ENCODE data around the gene ZNF516.

Gene ZNF516

GRCh38 chr18:76455003-76455676 is 39.9 kb downstream of the ZNF516 start:
- no peak for DNase-seq (ENCODE audit: low read depth, low spot score)

- no peak for DNase-seq (ENCODE audit: low read depth, low spot score)
Measured at GRCh38 chr18:76454418-76454817, 40.6 kb downstream of the ZNF516 start.

DNA sequence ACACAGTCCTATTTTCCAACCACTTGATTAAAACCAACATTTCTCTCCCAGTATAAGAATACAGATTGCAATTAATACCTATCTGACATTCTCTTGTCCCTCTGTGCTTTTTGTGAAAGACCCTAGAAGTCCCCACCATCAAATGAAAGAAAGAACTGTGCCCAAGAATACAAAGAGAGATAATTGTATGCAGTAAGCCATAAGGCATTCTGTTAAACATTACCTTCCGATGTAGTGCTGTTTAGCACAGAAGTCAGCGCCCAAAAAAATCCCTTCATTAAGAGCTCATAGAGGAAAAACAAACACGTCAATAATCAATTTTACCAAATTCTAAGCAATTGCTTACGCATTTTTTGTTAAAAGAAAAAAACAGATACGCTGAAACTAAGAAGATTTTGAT is 41.1 kb downstream of the ZNF516 start:
- DNase-seq (ENCODE audit: low read depth, low spot score), result no peak

DNA sequence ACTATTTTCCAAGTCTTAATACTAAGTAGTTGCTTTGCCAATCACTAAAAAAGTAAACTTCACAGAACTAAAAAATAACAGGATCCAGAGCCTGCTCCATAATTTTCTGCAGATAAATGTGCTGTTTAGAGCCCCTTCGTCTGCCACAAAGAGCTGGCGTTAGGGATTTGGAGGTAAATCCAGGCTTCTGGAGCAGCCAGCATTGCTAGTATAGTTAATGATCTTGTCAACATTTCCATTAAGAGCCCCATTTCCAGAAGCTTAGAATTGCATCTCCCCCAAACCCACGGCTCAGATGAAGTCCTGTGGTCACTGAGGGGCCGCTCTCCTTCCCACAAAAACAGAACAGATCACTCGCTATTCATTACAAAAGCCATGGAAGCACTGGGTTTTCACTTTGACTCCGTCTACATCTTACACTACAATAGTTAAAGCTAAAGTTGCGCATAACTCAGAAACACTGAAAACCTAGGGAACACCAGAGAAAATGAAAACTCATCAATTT is 41.9 kb downstream of the ZNF516 start:
- DNase-seq (ENCODE audit: low read depth, low spot score), result no peak

GRCh38 chr18:76452357-76452756 is 42.7 kb downstream of the ZNF516 start:
- DNase-seq (ENCODE audit: low read depth, low spot score), result no peak

GRCh38 chr18:76451396-76452331 is 43.4 kb downstream of the ZNF516 start:
- DNase-seq (ENCODE audit: low read depth, low spot score), result peak; percentile 46

DNA sequence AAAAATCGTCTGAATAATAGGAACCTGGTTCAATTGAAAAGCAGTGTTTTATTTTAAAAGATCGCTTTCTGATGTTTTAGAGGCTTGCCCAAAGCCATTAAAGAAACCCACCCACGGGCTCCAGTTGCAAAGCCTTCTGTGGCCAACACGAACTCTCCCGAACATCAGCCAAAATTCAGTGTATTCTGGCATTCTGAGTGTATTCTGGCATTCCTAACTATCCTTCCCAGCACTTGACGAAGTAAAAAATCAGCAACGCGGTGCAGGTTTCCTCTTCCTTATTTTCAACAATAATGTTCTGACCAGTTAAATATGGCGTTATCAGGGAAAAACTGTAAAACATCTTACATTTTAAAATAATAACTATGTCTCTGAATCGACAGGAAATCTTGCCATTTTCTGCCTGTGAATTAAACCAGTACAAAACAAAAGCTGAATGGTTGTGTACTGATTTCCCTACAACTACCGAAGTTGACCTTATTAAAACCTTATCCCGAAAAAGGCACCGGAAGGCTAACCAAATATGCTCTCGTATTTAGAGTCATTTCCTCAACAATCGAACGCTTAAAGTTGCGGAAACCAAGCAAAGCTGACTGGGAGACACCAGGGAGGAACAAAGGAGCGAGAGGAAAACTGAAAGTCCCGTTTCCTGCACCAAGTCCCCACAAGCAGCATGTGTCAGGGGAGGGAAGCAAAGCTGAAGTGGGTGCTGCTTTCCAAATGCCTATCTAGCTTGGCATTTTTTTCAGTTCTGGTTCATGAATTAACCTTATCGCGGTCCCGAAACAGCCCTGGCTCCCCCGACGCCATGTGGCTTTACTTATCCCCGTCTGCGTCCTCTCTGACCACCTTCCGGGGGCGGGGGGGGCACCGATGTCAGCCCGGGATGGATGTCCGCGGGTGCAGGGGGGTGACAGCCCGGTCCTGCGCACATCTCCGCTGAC is 44.3 kb downstream of the ZNF516 start:
- DNase-seq (ENCODE audit: low read depth, low spot score), result peak; percentile 58

DNA sequence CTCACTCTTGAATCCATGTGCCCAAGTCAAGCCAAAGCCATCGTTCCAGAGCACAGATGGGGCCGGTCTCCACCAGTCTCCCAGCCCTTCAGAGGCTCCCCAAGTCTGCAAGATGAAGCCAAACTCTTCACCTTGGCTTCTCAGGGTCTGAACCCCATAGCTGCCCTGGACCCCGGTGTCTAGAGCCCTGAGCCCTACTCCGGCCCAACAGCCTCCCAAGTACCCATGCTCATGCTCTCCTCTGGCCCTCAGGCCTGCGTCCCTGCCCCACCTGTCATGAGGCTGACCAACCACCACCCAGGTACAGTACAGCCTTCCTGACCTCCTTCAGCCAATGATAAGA is 46.0 kb downstream of the ZNF516 start:
- no peak for DNase-seq (ENCODE audit: low read depth, low spot score)

GRCh38 chr18:76448256-76449110 is 46.6 kb downstream of the ZNF516 start:
- DNase-seq (ENCODE audit: low read depth, low spot score), result no peak

- no peak for DNase-seq (ENCODE audit: low read depth, low spot score)
Measured at GRCh38 chr18:76447258-76447890, 47.7 kb downstream of the ZNF516 start.

DNA sequence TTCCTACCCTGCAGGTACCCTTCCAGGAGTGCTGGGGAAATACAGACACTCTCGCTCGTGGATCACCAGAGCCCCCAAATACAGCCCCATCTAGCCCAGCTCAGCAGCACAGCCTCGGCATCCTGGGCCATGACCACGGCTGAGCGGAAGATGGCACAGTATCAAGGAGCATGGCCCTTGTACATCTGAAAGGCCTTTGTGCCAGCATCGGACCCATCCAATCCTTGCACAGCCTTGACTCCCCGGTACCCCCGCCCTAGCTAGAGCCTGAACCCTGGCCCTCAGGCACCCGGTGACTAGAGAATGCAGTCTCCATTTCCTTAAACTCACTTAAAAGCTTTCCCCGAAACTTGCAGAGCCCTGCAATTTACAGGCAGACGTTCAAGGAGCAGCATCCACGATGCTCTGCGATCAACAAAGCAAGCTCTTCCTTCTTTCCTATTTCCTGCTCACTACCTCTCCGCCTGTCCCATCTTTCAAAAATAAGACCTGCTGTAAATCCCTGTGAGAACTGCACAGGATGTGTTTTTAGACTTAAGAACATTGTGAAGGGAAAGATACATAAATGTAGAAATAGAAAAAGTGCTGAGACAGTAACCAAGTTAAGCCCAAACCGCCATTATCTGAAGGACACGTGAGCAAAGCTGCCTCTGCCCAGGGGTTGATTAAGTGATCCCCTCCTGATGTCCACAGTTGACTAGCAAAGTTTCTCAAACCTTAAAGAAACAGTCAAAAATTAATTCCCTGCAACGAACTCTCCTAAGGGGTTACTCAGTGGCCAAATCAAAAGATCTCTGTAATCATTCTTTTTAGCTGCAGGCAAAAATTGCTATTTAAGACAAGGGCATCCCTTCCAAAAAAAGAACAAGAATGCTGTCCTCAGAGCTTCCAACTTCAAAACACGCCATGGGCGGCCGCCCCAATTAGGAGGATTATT is 48.5 kb downstream of the ZNF516 start:
- no peak for DNase-seq (ENCODE audit: low read depth, low spot score)

GRCh38 chr18:76445741-76446232 is 49.3 kb downstream of the ZNF516 start:
- DNase-seq (ENCODE audit: low read depth, low spot score), result no peak

- no peak for DNase-seq (ENCODE audit: low read depth, low spot score)
Measured at GRCh38 chr18:76445275-76445674, 49.8 kb downstream of the ZNF516 start.

- no peak for DNase-seq (ENCODE audit: low read depth, low spot score)
Measured at GRCh38 chr18:76444446-76445105, 50.5 kb downstream of the ZNF516 start.

DNA sequence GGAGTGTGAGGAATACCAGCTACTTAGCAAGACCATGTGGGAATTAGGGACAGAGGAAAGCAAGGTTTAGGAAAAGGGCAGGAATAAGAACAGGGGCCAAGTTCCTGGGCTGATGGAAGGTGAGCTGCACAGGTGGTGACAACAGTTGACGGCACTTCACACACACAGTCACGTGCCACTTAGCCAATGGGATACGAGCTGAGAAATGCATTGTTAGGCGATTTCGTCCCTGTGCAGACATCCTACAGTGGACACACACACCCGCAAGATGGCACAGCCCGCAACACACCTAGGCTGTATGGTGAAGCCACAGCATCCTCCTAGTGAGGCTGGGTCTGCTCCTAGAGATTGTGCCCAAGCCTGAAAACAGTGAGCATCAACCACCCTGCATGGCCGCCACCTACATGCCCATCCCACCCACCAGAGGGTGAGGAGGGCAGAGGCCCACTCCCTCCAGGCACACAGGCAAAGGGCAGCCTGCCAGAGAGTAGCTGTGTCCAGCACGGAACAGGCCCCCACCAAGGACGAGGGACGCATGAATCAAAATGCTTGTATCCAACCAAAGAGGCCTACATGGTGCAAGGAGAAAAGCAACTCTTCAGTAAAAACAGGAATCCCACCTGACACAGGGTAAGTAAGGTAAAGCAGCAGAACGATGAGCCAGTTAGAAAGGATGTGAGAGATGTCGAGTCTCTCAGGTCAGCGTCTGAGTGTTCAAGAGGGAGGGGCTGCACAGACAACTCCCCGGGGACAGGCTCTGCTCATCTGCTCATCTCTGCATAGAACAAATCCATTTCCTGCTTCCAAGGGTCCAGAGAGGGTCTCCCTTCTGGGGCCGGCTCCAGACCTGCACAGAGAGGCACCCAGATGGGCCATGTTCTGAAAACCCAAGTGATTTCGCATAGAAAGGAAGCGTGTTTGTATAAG is 51.3 kb downstream of the ZNF516 start:
- DNase-seq (ENCODE audit: low read depth, low spot score), result no peak

DNA sequence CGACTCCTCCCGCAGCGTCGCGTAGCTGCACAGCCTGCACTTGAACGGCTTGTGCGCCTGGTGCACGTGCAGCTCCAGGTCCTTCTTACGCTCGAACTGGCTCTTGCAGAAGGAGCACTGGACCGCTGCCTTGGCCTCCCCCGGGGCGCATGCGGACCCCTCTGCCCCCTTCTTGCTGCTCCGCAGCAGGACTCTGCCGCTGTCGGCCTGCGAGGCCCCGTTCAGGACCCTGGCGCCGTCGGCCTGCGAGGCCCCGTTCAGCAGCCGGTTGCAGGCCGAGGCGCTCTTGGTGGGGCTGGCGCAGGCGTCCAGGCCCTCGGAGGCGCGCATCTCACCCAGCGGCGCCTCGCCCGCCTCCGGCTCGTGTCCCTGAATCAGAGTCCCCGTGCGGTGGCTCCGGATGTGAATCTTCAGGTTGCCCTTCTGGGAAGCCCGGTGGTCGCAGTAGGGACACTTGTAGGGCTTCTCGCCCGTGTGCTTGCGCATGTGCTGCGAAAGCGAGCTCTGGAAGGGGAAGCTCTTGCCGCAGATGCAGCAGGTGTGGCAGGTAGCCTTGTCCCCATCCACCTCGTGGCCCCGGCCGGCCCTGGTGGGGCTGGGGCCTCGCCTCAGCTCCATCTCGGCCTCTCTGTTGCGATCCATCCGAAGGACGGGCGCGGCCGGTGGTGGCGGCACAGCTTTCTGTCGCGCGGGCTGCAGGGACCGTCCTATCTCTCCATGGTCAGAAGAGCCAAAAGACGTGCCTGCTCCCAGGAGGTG is 52.5 kb downstream of the ZNF516 start:
- no peak for DNase-seq (ENCODE audit: low read depth, low spot score)

All from ELF-1 (cell line).